ENCODE data around the gene TOP1.

- no peak for TF ChIP-seq SUZ12 (IDR thresholded peaks at IDR 0.05)
- no peak for TF ChIP-seq FOXM1 (IDR thresholded peaks at IDR 0.05; ENCODE audit: borderline replicate concordance)
- no peak for TF ChIP-seq PKNOX1 (IDR thresholded peaks at IDR 0.05)
- no peak for TF ChIP-seq SP1 (IDR thresholded peaks at IDR 0.05)
- TF ChIP-seq ARNT (IDR thresholded peaks at IDR 0.05), result no peak
- no peak for TF ChIP-seq HDGF (IDR thresholded peaks at IDR 0.05; ENCODE audit: borderline replicate concordance)
- no peak for TF ChIP-seq L3MBTL2 (conservative IDR thresholded peaks at IDR 0.05)
- no peak for TF ChIP-seq FOXA1 (IDR thresholded peaks at IDR 0.05)
- TF ChIP-seq CTBP1 (IDR thresholded peaks at IDR 0.05; ENCODE audit: borderline replicate concordance), result no peak
- no peak for TF ChIP-seq TARDBP (IDR thresholded peaks at IDR 0.05)
- TF ChIP-seq ZNF384 (IDR thresholded peaks at IDR 0.05), result no peak
- TF ChIP-seq BHLHE40 (IDR thresholded peaks at IDR 0.05; ENCODE audit: borderline replicate concordance), result no peak
- no peak for TF ChIP-seq NFRKB (IDR thresholded peaks at IDR 0.05)
- no peak for TF ChIP-seq FOXK2 (IDR thresholded peaks at IDR 0.05)
Observed at GRCh38 chr20:41054847-41055230, 26.2 kb downstream of the TOP1 start.
